ENCODE measurements around the gene DLGAP1.

DLGAP1 gene

GRCh38 chr18:3886575-3887322 lies 568.4 kb downstream of the DLGAP1 start:
- DNase-seq = no peak

DNA sequence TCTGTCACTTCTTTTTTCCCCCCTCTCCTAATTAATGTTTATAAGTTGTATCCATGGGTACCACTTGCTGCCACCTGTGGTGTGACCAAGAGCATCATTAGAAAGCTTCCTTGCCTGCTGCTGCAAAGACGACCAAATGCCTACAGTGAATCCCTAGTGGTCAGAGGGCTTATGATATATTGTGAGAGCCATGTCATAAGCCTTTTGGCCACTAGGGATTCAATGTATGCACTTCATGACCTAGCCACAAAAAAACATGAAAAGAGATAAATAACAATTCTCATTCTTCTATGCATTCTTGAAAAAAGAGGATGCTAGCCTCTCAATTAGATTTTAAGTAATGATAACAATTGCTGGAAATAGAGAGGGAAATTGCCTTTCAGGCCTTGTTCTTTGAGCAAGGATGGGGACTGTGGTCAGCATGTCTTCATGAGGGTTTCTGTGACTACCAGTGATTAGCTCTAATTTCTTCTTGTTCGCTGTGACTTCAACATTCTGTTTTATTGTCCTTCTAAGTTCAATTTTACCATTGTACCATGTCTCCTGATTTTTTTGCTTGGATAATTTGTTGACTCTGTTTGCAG lies 569.8 kb downstream of the DLGAP1 start:
- no peak for DNase-seq

- DNase-seq = no peak
Observed at GRCh38 chr18:3879836-3880120, 575.3 kb downstream of the DLGAP1 start.

DNA sequence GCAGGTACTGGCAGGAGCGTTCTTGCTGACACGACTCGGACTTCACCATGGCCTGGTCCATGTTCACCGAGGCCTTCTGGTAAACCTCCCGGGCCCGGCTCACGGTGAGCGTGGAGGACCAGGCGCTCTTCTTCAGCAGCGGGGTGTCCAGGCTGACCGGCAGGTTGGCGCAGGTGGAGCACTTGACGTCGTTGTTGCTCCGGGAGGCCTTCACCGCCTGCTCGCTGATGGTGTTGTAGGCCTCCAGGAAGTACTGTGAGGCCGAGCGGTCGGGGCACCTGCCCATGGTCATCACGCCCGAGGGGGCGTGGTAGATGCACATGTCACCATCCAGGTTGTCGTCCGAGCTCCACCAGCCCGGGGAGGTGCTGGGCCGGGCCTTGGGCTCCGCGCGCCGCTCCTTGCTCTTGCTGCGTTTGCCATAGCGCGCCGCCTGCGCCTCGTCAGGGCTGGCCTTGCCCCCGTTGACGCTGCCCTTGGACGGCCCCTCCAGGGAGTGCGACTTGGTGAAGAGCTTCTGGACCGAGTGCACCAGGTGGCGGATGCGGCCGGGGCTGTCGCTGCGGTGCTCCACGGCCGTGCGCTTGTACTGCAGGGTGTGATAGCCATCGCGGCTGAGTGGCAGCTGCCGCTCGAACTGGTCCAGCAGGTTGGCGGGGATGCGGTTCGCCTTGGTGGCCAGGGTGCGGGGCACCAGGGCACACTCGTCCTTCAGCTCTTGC lies 575.8 kb downstream of the DLGAP1 start:
- DNase-seq = no peak

GRCh38 chr18:3878401-3878800 lies 576.7 kb downstream of the DLGAP1 start:
- DNase-seq = no peak

- no peak for DNase-seq
Observed at GRCh38 chr18:3877678-3878077, 577.4 kb downstream of the DLGAP1 start.

DNA sequence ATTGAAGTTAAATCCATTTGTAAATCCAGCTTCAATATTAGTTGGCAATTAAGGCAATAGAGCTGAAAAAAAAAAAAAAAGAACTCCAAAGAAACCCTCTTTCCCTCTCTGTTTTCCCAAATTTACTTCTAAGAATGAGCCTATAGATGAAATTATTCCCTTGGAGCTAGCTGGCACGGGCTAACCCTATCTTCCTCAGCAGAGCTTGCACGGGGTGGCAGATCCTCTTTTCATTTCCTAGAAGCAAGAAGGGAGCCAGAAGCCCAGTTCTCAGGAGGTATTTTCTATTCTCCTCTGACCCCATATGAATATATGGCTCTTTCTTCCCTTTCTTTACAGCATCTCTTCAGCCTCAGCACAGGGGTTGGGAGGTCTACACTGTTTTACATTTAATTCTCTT lies 579.1 kb downstream of the DLGAP1 start:
- DNase-seq = no peak

DNA sequence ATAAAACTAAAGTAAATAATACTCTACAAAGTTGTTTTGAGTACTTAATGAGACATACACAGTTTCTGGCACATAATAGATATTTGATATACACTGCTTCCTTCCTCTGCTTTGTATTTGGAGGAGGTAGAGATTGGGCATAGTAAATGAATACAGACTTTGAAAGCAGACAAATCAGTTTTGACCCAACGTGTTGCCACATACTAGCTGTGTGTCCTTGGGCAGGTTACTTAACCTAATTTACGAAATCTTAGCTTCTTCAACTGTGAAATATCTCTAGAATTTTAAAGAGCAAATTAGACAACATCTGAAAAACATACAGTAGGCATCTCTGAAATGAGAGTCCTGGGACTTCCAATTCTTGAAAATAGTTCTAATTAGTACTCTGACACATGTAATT lies 579.7 kb downstream of the DLGAP1 start:
- no peak for DNase-seq

- no peak for DNase-seq
Observed at GRCh38 chr18:3874581-3874980, 580.5 kb downstream of the DLGAP1 start.

DNA sequence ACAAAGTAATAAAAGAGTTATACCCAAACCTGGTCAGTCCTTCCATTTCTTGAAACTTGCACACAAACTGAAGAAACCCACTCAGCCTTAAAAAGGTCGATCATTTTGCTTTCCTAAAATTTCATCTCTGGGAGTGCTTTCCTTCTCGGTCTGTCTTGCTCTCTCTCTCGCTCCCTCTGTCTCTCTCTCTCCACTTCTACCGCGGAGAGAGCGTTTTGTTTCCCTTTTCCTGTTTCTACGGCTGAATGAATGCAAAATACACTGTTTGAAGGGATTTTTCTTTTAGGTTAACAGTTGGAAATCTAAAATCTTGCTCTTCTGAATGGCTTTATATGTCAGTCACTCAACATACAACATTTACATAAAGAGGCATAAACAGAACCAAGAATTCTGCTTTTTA lies 581.0 kb downstream of the DLGAP1 start:
- no peak for DNase-seq

DNA sequence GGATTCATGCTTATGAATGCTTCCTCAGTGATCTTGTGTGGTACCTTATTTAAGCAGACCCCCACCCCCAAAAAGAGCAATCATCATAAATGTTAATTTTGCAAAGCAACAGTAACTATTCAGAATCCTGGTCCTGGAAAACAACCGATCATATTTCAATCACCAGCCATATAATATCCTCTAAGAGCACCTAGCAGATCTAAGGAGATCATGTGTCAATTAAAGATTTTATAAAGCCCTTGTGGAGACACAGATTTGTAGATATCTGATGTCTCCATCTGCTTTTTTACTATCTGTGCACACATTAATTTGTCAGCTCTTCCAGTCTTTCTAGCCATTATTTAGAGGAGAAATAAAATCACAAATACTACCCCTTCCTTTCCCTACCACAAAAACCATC lies 581.4 kb downstream of the DLGAP1 start:
- no peak for DNase-seq

- DNase-seq = no peak
Observed at GRCh38 chr18:3873211-3873610, 581.9 kb downstream of the DLGAP1 start.

GRCh38 chr18:3872641-3873040 lies 582.5 kb downstream of the DLGAP1 start:
- no peak for DNase-seq

GRCh38 chr18:3871687-3872086 lies 583.4 kb downstream of the DLGAP1 start:
- no peak for DNase-seq

DNA sequence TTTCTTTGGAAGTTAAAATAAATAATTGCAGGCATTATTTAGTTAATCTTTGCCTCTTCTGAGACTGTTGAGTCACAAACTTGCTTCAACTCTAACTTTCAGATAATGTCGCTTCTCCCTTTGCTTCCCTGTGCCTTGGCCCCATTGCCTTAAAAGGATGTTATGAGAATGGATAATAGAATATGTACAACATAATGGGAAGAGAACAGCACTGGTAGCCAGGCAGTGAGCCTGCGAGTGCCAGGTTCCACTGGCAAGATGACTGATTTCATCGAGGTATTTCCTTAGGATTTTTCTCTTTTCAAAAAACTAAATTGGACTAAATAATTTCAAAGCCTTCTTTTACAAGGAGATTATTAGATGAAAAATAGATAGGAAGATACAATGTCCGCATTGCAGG lies 584.2 kb downstream of the DLGAP1 start:
- DNase-seq = no peak

- no peak for DNase-seq
Observed at GRCh38 chr18:3869848-3870247, 585.3 kb downstream of the DLGAP1 start.

DNA sequence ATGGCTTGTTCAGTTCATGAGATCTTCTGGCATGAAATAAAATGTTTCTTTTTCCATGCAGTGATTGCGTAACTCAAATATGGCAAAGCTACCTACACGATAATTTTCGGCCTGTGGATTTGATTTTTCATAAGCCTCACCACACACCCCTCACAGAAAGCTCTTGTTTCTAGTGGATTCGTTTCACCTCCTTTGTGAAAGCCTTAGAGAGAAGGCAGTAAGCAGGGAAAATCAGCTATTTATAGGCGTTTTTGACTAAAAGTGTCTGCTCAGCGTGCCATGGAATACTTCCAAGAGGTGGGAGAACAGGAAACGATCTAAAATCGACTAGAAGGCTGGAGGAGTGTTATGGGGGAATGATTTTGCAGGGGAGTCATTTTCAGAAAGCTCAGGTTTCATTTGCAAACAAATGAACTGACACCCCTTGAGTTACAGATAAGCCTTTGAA lies 587.2 kb downstream of the DLGAP1 start:
- DNase-seq = no peak

- no peak for DNase-seq
Observed at GRCh38 chr18:3867236-3867635, 587.9 kb downstream of the DLGAP1 start.

DNA sequence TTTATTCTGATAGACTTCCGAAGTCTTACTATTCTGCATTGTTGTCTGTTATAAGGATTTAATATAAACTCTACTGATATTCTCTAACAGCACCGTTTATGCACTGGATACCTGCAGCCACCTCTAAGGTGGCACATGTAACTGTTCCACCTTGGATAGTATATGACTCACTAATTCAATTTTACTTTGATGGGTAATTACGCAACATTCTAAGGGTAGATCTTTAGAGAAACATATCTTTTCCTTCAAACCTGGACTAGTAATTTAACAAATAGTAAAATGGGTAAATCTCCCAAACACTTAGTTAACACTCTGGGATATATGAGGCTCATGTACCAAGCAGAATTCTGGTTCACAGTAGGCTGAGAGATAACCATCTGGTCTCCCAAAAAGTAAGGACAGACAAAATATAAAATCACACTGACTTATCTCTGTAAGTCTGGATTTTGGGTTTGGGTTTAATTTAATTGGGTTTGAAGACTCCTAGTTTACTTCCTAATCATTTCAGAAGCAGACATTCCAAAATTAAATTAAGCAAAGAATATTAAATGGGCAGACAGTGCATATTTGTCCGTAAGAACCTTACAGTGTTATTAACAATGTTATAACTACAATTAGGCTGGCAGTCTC lies 590.3 kb downstream of the DLGAP1 start:
- DNase-seq = no peak

- no peak for DNase-seq
Observed at GRCh38 chr18:3863593-3863992, 591.5 kb downstream of the DLGAP1 start.

DNA sequence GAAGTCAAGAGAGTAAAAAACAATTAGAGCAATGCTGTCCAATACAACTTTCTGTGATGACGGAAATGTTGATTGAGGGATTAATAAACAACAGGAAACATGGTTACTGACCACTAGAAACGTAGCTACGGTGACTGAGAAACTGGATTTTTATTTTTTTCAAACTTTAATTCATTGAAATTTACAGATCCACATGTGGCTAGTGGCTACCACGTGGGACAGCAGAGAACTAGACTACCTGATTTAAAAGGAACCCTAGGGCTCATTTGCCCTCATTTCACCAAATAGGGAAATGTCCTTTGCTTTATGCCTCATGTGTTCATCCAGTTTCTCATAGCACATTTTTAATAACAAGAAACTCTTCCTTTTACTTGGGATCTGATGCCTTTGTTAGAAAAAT lies 592.1 kb downstream of the DLGAP1 start:
- no peak for DNase-seq

DNA sequence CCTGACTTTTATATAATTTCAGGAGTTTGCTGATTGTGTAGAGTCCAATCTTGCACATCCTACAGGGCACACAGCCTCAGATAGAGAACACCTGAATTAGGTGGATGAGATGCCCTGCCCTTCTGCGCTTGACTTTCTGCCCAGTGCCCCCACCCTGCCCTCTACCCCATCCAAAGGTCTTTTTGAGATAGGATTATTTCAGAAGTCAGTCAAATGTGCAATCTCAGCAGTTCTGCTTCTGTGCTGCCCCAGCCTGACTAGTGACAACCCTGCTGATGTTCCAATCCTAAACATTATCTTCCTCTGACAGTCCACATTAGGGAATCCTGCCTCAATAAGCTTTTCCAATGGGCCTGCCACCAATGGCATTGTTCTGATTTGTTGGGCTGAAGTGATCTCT lies 593.6 kb downstream of the DLGAP1 start:
- DNase-seq = no peak

GRCh38 chr18:3857544-3857943 lies 597.6 kb downstream of the DLGAP1 start:
- no peak for DNase-seq

DNA sequence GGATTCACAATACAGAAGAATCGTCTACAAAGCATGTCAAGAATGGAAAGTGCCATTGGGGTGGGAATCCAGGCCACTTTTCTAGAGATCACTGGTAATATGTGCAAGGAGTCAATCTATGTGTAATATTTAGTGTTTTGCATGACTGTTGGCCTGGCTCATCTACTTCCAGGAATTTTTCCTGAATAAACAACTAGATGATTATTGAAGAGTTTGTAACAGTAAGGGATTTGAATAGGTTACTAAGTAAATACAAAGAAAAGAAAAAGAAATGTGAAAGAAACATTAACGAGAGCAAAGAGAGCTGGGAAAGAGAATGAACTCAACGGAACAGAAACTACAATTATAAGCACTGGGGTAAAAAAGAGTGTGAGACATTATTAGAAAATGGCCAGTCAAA lies 599.1 kb downstream of the DLGAP1 start:
- DNase-seq = no peak

All from activated CD4-positive, alpha-beta T cell treated with anti-CD3 and anti-CD28 coated beads for 4 hours (primary cell).